Spinal cord (tissue), 10 donors: Measurements from ENCODE around the gene SCAMP5. TPM values are rescaled to one million over a fixed set of nuclear protein-coding genes. Genes with fewer than 3 reads are reported as not detected.

Source experiments
- DNase-seq, 6 donors: peaks; one replicate each; pipeline versions ENCODE4 v3.0.0 to v3.0.0-alpha.2; 2013 to 2015; ENCODE audit warnings: low spot score in 6 of 6, low read depth in 4 of 6
- H3K27ac ChIP-seq: one replicate; pipeline ENCODE4 v1.5.1; 2013; ENCODE audit warnings: low read depth, low read length, control low read depth
- H3K27me3 ChIP-seq: one replicate; pipeline ENCODE4 v1.6.1; 2013; ENCODE audit warnings: low read length; ENCODE audit not compliant: control insufficient read depth, insufficient read depth
- H3K36me3 ChIP-seq: one replicate; pipeline ENCODE4 v1.6.1; 2013; ENCODE audit warnings: low read length; ENCODE audit not compliant: control insufficient read depth, insufficient read depth
- H3K4me1 ChIP-seq: one replicate; pipeline ENCODE4 v1.6.1; 2013; ENCODE audit warnings: low read length; ENCODE audit not compliant: control insufficient read depth, insufficient read depth
- H3K4me3 ChIP-seq: one replicate; pipeline ENCODE4 v1.5.1; 2013; ENCODE audit warnings: low read depth, low read length, control low read depth
- H3K9me3 ChIP-seq: one replicate; pipeline ENCODE4 v1.6.1; 2013; ENCODE audit warnings: low read length; ENCODE audit not compliant: control insufficient read depth, insufficient read depth
- WGBS: methylation state at CpG from one replicate; pipeline ENCODE4 v1.1.5; 2013; ENCODE audit warnings: missing lambda C conversion rate; ENCODE audit not compliant: insufficient coverage; 5-methylcytosine and 5-hydroxymethylcytosine counted together
- polyA plus RNA-seq, 2 donors: library from polyadenylated mRNA; unstranded; fragments of 120-200 nt; gene quantifications; one replicate each; pipeline ENCODE4 v1.2.1, GENCODE V29; 2013; ENCODE audit not compliant: insufficient read length in 2 of 2
- total RNA-seq, 2 donors: library from RNA; depleted of rRNA in 1 of 2; stranded (reverse); fragments of 120-200 nt in 1 of 2; fragments of >200 nt in 1 of 2; gene quantifications; one replicate each; pipeline versions ENCODE4 v1.2.3 to v1.2.4, GENCODE V29; 2013 to 2014
- donor health status: healthy.

Gene SCAMP5
- total and polyA plus RNA-seq, 4 donors = 28.4 to 178 (median 103) TPM

DNA sequence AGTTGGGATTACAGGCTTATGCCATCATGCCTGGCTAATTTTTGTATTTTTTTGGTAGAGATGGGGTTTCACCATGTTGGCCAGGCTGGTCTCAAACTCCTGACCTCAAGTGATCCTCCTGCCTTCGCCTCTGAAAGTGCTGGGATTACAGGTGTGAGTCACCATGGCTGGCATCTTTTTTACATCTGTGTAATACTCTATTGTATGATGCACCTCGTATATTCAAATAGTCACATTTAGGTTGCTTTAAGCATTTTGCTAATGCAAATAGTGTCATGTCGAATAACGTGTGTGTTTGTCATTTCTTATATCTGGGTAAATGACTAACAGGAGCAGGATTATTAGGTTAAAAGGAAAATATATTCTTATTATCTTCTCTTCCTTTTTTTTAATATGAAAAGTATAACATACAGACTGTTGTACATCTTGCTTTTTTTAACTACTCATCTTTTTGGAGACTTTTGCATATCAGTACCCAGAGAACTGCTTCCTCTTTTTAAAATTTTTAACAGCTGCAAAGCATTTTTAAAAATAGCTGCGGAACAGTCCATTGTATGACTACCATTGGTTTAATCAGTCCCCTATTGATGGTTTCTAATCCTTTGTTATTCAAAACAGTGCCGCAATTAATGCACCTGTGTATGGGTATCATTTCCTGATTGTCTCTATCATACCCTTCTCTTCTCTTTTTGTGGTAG lies 13.4 kb downstream of the SCAMP5 start:
- DNase-seq = no peak
- WGBS = no CpG with 5 or more reads among the region's 6 CpGs
- H3K27ac ChIP-seq = no peak overlapping the region

GRCh38 chr15:75016431-75016830 lies 21.1 kb downstream of the SCAMP5 start:
- Histone ChIP-seq H3K27ac (no peak overlapping the region), H3K36me3 (peaks cover 89% of the 10 kb centered on the region)
- WGBS = 97% methylated on average over 15 of the region's 15 CpGs

More for the DNA sequence above, 13.4 kb downstream of the SCAMP5 start:
- Histone ChIP-seq H3K9me3 (no peaks in the 10 kb centered on the region), H3K4me3 (no peak overlapping the region), H3K27me3 (no peaks in the 10 kb centered on the region), H3K4me1 (peaks cover 7% of the 10 kb centered on the region), H3K36me3 (peaks cover 42% of the 10 kb centered on the region)

GRCh38 chr15:75019916-75020315 lies 24.6 kb downstream of the SCAMP5 start:
- H3K36me3 ChIP-seq = peaks cover 56% of the 10 kb centered on the region
- DNase-seq = no peak

More at GRCh38 chr15:75016431-75016830, 21.1 kb downstream of the SCAMP5 start:
- no peak overlapping the region for H3K4me3 ChIP-seq
- no peak for DNase-seq
- H3K27me3 ChIP-seq = no peaks in the 10 kb centered on the region
- H3K9me3 ChIP-seq = no peaks in the 10 kb centered on the region
- no peaks in the 10 kb centered on the region for H3K4me1 ChIP-seq

DNA sequence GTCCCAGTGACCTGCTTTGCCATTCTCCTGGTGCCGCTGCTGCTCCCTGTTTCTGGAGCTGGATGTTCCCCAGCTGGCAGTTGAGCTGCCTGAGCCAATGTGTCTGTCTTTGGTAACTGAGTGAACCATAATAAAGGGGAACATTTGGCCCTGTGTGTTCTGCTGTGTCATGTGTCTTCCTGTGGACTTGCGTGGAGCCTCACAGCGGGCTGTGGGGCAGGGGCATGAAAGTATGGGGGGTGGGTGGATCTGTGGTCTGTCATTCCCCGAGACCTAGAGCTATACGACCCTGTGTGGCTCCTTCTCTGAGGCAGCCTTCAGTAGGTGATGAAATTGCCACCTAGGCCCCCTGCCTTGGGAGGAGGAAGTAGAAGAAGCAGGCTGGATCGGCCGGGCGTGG lies 26.0 kb downstream of the SCAMP5 start:
- Histone ChIP-seq H3K27ac (no peak overlapping the region), H3K27me3 (no peaks in the 10 kb centered on the region), H3K4me1 (peaks cover 8% of the 10 kb centered on the region), H3K4me3 (no peak overlapping the region), H3K9me3 (no peaks in the 10 kb centered on the region), H3K36me3 (peaks cover 50% of the 10 kb centered on the region)
- WGBS = 92% methylated on average over 5 of the region's 8 CpGs
- no peak for DNase-seq

More at GRCh38 chr15:75019916-75020315, 24.6 kb downstream of the SCAMP5 start:
- Histone ChIP-seq H3K27me3 (no peaks in the 10 kb centered on the region), H3K27ac (no peak overlapping the region), H3K4me1 (peaks cover 8% of the 10 kb centered on the region), H3K9me3 (no peaks in the 10 kb centered on the region), H3K4me3 (no peak overlapping the region)
- 68% methylated on average over 3 of the region's 3 CpGs for WGBS

GRCh38 chr15:75022783-75023180 lies 27.4 kb downstream of the SCAMP5 start:
- H3K27ac ChIP-seq = no peak overlapping the region
- H3K27me3 ChIP-seq = no peaks in the 10 kb centered on the region
- no peak overlapping the region for H3K4me3 ChIP-seq
- no peak for DNase-seq
- no peaks in the 10 kb centered on the region for H3K9me3 ChIP-seq
- peaks cover 36% of the 10 kb centered on the region for H3K36me3 ChIP-seq
- peaks cover 8% of the 10 kb centered on the region for H3K4me1 ChIP-seq
- WGBS = no CpG with 5 or more reads among the region's 2 CpGs

GRCh38 chr15:75023181-75023871 lies 28.0 kb downstream of the SCAMP5 start, which contains the start of gene PPCDC:
Gene PPCDC, plus strand, starts transcription at chr15:75023590. Its CDS starts 4,729 bp downstream, at chr15:75028319.
- peak; percentile 86 to 99 (median 92) for DNase-seq
- peak within 1 kb of the TSS; percentile 94 for H3K4me3 ChIP-seq
- WGBS = 0% methylated on average over 38 of the region's 40 CpGs

DNA sequence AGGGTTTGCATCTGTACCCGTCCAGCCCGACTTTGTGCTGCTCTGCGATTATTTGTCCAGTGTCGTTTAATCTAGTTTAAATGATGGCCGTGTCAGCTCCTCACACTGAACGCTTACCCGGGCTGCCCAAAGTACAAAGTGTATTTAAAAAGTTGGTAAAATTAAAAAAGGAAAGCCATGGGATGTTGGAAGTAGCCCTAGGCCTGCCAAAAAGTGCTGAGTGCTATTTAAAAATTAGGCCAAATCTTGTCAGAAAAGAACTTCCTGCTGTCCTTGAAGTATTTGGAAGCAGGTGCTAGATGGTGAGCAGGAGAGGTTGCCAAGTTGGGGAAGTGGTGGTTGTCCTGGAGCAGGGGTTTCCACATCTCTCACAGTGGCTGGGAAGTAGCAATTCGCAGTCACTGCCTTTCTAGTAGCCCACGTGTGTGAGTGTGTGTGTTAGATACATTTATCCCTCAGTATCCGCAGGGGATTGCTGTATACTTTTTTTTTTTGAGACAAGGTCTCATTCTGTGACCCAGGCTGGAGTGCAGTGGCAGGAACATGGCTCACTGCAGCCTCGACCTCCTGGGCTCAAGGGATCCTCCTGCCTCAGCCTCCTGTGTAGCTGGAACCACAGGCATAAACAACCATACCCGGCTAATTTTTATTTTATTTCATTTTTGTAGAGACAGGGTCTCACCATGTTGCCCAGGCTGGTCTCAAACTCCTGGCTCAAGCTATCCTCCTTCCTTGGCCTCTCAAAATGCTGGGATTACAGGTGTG lies 28.7 kb downstream of the SCAMP5 start:
- H3K9me3 ChIP-seq = no peaks in the 10 kb centered on the region
- H3K27me3 ChIP-seq = no peaks in the 10 kb centered on the region
- peak overlapping the region; percentile 94 for H3K4me3 ChIP-seq
- peak overlapping the region; percentile 92 for H3K27ac ChIP-seq
- peaks cover 26% of the 10 kb centered on the region for H3K36me3 ChIP-seq
- peak in 2 of 6 donors; percentile 32 to 35 for DNase-seq
- peaks cover 17% of the 10 kb centered on the region for H3K4me1 ChIP-seq
- 22% methylated on average over 10 of the region's 12 CpGs for WGBS

More at GRCh38 chr15:75023181-75023871, 28.0 kb downstream of the SCAMP5 start, which contains the start of gene PPCDC:
- Histone ChIP-seq H3K27ac (peak within 1 kb of the TSS; percentile 92), H3K4me1 (peaks cover 10% of the 10 kb centered on the region), H3K36me3 (peaks cover 32% of the 10 kb centered on the region), H3K27me3 (no peaks in the 10 kb centered on the region), H3K9me3 (no peaks in the 10 kb centered on the region)

- Histone ChIP-seq H3K27me3 (no peaks in the 10 kb centered on the region), H3K27ac (no peak overlapping the region), H3K4me3 (no peak overlapping the region), H3K4me1 (peaks cover 27% of the 10 kb centered on the region), H3K9me3 (no peaks in the 10 kb centered on the region), H3K36me3 (peaks cover 17% of the 10 kb centered on the region)
- 43% methylated on average over 1 of the region's 3 CpGs for WGBS
- no peak for DNase-seq
Observed at GRCh38 chr15:75025107-75025506, 29.7 kb downstream of the SCAMP5 start.

- 89% methylated on average over 2 of the region's 5 CpGs for WGBS
- peaks cover 32% of the 10 kb centered on the region for H3K4me1 ChIP-seq
- H3K27me3 ChIP-seq = no peaks in the 10 kb centered on the region
- no peaks in the 10 kb centered on the region for H3K9me3 ChIP-seq
- H3K27ac ChIP-seq = no peak overlapping the region
- no peak overlapping the region for H3K4me3 ChIP-seq
- peaks cover 11% of the 10 kb centered on the region for H3K36me3 ChIP-seq
- no peak for DNase-seq
Observed at GRCh38 chr15:75025548-75026260, 30.3 kb downstream of the SCAMP5 start.
